GM10248 (cell line): ENCODE results near the gene PYGB.

Experiments used
- CTCF ChIA-PET: fragments of 300-600 bp; sonication (Branson Sonifier 250); formaldehyde crosslinking; extraction: SDS; loops from one replicate; lab custom pipeline; 2021; ENCODE audit warnings: antibody characterized with exemption; lab: Yijun Ruan, JAX
- POLR2A ChIA-PET: fragments of 350-650 bp; sonication (Branson Sonifier 250); formaldehyde crosslinking; extraction: SDS; loops from one replicate; lab custom pipeline; 2020; ENCODE audit warnings: antibody characterized with exemption; lab: Yijun Ruan, JAX
- DNase-seq: peaks from one replicate; pipeline ENCODE4 v3.0.0; 2012; ENCODE audit errors: extremely low spot score
- TF ChIP-seq, protein P1 (sequence below): IDR thresholded peaks from 2 replicates; pipeline ENCODE4 v1.5.1; 2012; ENCODE audit warnings: mild to moderate bottlenecking, low read depth; ENCODE audit errors: extremely low read depth, missing control alignments, control extremely low read depth

Gene PYGB

DNA sequence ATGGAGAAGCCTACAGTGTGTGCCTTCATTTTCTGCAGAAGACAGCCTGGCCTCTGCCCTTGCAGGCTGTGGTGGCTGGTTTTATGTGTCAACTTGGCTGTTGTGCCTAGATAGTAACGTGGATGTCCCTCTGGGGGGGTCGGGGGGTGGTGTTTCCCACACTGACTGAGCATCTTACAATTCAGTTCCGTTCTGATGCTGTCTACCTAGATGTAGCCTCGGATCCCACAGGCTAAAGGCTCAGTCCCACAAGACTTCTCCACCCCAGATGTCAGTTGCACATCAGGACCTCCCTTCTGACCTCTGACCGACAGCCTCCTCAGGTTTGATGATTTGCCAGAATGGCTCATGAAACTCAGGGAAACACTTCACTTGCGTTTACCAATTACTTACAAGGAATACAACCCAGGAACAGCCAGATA is 4.4 kb downstream of the PYGB start:
- CTCF ChIA-PET: interaction anchor here (0.9 to 2.2 kb wide), 3 partner anchors 27 to 147 kb away, joined by 3 to 8 read pairs (median 3); no protein-coding TSS in a partner anchor

DNA sequence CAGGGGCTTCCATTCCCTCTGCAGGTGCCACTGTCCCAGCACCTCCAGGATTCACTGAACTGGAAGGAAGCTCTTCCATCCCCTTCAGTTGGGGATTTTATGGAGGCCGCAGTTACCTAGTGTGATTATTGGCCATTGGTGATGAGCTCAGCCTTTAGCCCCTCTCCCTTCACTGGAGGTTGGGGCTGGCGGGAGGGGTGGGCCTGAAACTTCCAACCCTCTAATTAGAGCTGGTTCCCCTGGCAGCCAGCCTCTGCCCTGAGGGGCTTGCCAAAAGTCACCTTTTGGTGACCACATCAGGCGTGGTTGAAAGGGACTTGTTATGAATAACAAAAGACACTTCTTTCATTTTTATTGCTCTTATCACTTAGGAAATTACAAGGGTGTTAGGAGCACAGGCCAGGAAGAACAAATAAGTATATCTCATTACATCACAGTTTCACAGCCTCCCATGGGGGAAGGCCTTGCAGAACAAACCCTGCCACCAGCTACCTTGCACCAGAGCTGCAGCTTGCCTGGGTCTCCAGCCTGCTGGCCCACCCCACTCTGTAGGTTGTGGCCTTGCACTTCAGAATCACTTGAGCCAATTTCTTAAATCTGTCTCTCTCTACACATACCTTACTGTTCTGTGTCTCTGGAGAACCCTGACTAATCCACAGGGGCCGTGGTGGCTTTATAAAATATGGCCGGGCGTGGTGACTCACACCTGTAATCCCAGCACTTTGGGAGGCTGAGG is 5.0 kb downstream of the PYGB start:
- CTCF ChIA-PET: interaction anchor here (1.5 to 2.2 kb wide), 2 partner anchors 27 to 47 kb away, joined by 3 to 8 read pairs; no protein-coding TSS in a partner anchor

More for the DNA sequence above, 4.4 kb downstream of the PYGB start:
- POLR2A ChIA-PET: no interaction called here
- TF ChIP-seq, protein P1, sequence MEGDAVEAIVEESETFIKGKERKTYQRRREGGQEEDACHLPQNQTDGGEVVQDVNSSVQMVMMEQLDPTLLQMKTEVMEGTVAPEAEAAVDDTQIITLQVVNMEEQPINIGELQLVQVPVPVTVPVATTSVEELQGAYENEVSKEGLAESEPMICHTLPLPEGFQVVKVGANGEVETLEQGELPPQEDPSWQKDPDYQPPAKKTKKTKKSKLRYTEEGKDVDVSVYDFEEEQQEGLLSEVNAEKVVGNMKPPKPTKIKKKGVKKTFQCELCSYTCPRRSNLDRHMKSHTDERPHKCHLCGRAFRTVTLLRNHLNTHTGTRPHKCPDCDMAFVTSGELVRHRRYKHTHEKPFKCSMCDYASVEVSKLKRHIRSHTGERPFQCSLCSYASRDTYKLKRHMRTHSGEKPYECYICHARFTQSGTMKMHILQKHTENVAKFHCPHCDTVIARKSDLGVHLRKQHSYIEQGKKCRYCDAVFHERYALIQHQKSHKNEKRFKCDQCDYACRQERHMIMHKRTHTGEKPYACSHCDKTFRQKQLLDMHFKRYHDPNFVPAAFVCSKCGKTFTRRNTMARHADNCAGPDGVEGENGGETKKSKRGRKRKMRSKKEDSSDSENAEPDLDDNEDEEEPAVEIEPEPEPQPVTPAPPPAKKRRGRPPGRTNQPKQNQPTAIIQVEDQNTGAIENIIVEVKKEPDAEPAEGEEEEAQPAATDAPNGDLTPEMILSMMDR: no peak
- no peak for DNase-seq

DNA sequence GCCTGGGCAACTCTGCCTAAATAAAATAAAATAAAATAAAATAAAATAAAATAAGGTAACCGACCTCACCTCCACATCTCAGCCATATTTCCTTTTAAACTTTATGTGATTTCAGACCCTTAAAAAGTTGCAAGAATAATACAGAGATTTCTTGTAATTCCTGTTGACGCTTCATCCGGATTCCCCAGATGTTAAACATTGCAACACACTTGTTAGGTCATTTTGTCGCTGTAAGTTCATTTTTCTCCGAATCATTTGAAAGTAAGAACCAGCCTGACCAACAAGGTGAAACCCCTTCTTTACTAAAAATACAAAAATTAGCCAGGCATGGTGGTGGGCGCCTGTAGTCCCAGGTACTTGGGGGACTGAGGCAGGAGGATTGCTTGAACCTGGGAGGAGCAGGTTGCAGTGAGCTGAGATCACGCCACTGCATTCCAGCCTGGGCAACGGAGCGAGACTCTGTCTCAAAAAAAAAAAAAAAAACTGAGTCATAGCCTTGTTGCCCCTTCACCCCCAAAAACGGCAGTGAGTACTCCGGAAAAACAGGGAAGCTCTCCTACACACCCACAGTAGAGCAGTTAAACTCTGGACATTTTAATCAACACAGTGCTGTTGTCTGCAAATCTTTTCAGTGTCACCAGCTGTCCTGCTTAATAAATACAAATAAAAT is 5.9 kb downstream of the PYGB start:
- TF ChIP-seq, protein P1: no peak
- no peak for DNase-seq
- ChIA-PET CTCF (no interaction called here), POLR2A (no interaction called here)

More for the DNA sequence above, 5.0 kb downstream of the PYGB start:
- TF ChIP-seq, protein P1: no peak
- POLR2A ChIA-PET: no interaction called here
- no peak for DNase-seq

DNA sequence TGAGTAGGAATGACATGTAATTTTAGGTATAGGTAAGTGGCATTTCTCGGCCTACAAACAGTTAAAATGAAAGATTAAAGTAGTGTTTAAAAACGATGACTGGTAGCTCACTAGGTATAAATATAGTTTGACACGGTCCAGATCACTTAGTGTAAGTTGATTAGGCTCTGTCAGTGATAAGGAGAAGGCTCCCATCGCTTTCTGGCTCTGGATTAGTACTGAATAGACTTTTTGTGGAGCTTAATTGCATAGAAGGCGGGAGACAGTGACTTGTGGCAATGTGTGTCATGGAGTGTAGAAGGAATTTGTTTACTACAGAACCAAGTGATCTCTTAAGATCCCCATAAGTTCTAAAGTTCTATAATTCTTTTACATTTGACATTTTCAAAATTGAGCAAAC is 6.7 kb downstream of the PYGB start:
- ChIA-PET CTCF (no interaction called here), POLR2A (no interaction called here)
- TF ChIP-seq, protein P1: no peak
- no peak for DNase-seq

DNA sequence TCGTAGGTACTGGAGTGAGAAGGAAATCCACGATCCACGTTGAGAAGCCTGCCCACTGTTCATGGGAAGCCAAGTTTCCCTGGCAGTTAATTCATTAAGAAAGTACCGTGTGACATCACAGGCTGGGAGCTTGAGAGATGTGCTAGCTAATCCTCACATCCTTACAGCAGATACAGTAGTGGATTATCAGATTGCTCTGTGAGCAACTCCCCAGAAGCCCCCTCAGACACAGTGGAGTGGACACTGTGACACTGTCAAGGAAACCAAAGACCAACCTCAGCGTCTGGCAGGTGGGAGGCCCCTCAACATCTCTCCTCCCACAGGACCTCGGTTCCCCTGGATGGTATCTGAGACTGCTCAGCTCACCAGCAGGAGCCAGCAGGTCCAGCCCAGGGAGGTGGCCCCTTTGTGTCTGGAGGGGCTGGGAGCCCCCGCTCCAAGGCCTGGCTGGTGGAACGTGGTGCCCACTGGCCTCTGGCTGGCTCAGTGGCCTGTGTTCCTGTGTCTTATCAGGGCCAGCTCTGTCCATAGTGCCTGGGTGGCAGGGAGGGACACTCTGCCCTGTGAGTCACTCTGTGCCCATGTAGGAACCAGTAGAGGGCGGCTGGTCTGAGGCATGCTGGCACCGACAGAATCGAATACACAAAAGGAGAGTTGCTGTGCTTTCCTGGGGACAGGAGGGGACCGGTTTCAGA is 7.2 kb downstream of the PYGB start:
- TF ChIP-seq, protein P1: no peak
- ChIA-PET CTCF (no interaction called here), POLR2A (no interaction called here)
- no peak for DNase-seq

DNA sequence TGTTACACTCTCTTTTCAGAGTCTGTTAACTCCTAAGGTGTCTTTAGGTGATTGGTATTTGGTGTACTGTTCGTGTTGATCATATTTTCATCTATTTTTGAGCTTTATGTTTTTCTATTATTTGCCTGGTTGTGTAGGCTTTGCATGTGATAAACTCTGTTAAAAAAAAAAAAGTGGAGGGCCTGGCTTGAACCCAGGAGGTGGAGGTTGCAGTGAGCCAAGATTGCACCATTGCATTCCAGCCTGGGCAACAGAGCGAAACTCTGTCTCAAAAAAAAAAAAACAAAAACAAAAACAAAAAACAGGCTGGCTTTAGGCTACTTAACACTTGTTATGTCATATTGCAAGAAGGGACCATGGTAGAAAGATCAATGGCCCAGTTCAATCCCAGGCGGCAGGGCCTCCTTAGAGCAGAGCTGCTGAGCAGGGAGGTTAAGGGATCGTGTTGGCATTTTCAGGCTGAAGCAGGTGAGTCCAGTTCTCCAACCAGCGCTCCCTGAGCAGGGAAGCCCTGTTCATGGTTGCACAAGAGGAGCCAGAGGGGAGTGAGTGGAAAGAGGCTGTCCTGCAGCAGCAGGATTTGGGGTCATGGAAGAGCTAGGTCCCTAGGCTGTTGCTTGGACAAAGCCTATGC is 8.5 kb downstream of the PYGB start:
- DNase-seq: no peak
- TF ChIP-seq, protein P1: no peak
- POLR2A ChIA-PET: no interaction called here
- CTCF ChIA-PET: no interaction called here
